H1 (cell line): ENCODE data around the gene FRMD4A. TPM values are rescaled to one million over a fixed set of nuclear protein-coding genes. Genes with fewer than 3 reads are reported as not detected.

Source experiments
- CTCF ChIA-PET: fragments of 300-600 bp; sonication (Branson Sonifier 250); formaldehyde crosslinking; loops from one replicate; lab custom pipeline; 2021; ENCODE audit not compliant: partially characterized antibody; lab: Charles Lee
- POLR2A ChIA-PET: fragments of 300-600 bp; sonication (Branson Sonifier 250); formaldehyde crosslinking; loops from one replicate; lab custom pipeline; 2021; ENCODE audit warnings: inconsistent platforms; ENCODE audit not compliant: partially characterized antibody; lab: Charles Lee
- DNase-seq, 2 experiments: peaks; one replicate each; pipeline versions ENCODE4 v3.0.0 to v3.0.0-alpha.2; 2010 to 2022; ENCODE audit warnings: low spot score in 2 of 2, low read depth in 1 of 2, mixed read lengths in 1 of 2
- FAIRE-seq: peaks from 2 replicates; lab custom pipeline; 2011; peaks lifted over from hg19 to GRCh38; lab: Jason Lieb, UNC
- H2AFZ ChIP-seq: 2 replicates; pipeline ENCODE4 v1.8.1; 2012; ENCODE audit warnings: low read length, inconsistent platforms
- H2AK5ac ChIP-seq: 2 replicates; pipeline ENCODE4 v1.6.1; 2013; ENCODE audit warnings: low read depth, low read length
- H2BK120ac ChIP-seq: replicated peaks from 2 replicates; pipeline ENCODE3; 2013; ENCODE audit warnings: low read depth, low read length, inconsistent platforms
- H2BK12ac ChIP-seq: 2 replicates; pipeline ENCODE4 v1.6.1; 2013; ENCODE audit warnings: low read depth, low read length
- H2BK15ac ChIP-seq: 2 replicates; pipeline ENCODE4 v1.6.1; 2013; ENCODE audit warnings: low read length
- H2BK20ac ChIP-seq: 2 replicates; pipeline ENCODE4 v1.6.1; 2013; ENCODE audit warnings: low read length
- H2BK5ac ChIP-seq: 2 replicates; pipeline ENCODE4 v1.6.1; 2013; ENCODE audit warnings: low read depth, low read length
- H3K14ac ChIP-seq: 2 replicates; pipeline ENCODE4 v1.6.1; 2013; ENCODE audit warnings: inconsistent platforms; ENCODE audit not compliant: insufficient read length
- H3K18ac ChIP-seq: 2 replicates; pipeline ENCODE4 v1.6.1; 2013; ENCODE audit warnings: low read length; ENCODE audit errors: extremely low read depth
- H3K23ac ChIP-seq: 2 replicates; pipeline ENCODE4 v1.6.1; 2013; ENCODE audit warnings: inconsistent platforms; ENCODE audit not compliant: insufficient read length
- H3K23me2 ChIP-seq: 2 replicates; pipeline ENCODE4 v1.6.1; 2013; ENCODE audit warnings: low read depth, low read length
- H3K27ac ChIP-seq: 2 replicates; pipeline ENCODE4 v1.6.1; 2011; ENCODE audit warnings: low read depth, low read length, inconsistent platforms
- H3K27me3 ChIP-seq, 4 experiments: replicated peaks in 1 of 4; 1 replicate in 1 of 4; 2 replicates in 3 of 4; pipeline versions ENCODE4 v1.6.1 to v1.8.1; 2011 to 2013; ENCODE audit warnings: low read length in 3 of 4, mild to moderate bottlenecking in 3 of 4, inconsistent platforms in 2 of 4, mixed read lengths in 2 of 4, moderate library complexity in 1 of 4; ENCODE audit not compliant: control insufficient read depth in 3 of 4, insufficient read depth in 3 of 4; ENCODE audit errors: extremely low read depth in 1 of 4
- H3K36me3 ChIP-seq, 4 experiments: 2 replicates each; pipeline versions ENCODE4 v1.6.1 to v1.8.1; 2011 to 2013; ENCODE audit warnings: mild to moderate bottlenecking in 4 of 4, low read length in 3 of 4, moderate library complexity in 2 of 4, control low read depth in 1 of 4, inconsistent platforms in 1 of 4; ENCODE audit not compliant: insufficient read depth in 4 of 4, control insufficient read depth in 2 of 4
- H3K4ac ChIP-seq: replicated peaks from 2 replicates; pipeline ENCODE3; 2013; ENCODE audit warnings: low read length, low read depth, mixed read lengths, inconsistent platforms; ENCODE audit not compliant: insufficient read length
- H3K4me1 ChIP-seq, 4 experiments: replicated peaks in 1 of 4; 1 replicate in 1 of 4; 2 replicates in 3 of 4; pipeline versions ENCODE4 v1.6.1 to v1.8.1; 2011 to 2013; ENCODE audit warnings: low read length in 3 of 4, inconsistent platforms in 2 of 4, mixed read lengths in 1 of 4; ENCODE audit not compliant: insufficient read depth in 4 of 4, control insufficient read depth in 3 of 4
- H3K4me2 ChIP-seq, 2 experiments: 2 replicates each; pipeline versions ENCODE4 v1.6.1 to v1.8.1; 2011 to 2013; ENCODE audit warnings: low read depth in 2 of 2, low read length in 2 of 2, control low read depth in 1 of 2, inconsistent platforms in 1 of 2, mild to moderate bottlenecking in 1 of 2; ENCODE audit not compliant: insufficient read depth in 1 of 2
- H3K4me3 ChIP-seq, 4 experiments: fragments of 200-600, 300-600 bp in 1 of 4; sonication (generic), shearing (Covaris generic), sonication (Bioruptor Twin) in 1 of 4; 2 replicates each; pipeline versions ENCODE4 v1.5.1 to v1.8.1; 2011 to 2016; ENCODE audit warnings: low read length in 4 of 4, low read depth in 3 of 4, control low read depth in 2 of 4, inconsistent platforms in 2 of 4, mild to moderate bottlenecking in 2 of 4, mixed read lengths in 1 of 4, moderate library complexity in 1 of 4; ENCODE audit not compliant: insufficient read depth in 2 of 4; ENCODE audit errors: extremely low read depth in 1 of 4
- H3K56ac ChIP-seq: replicated peaks from 2 replicates; pipeline ENCODE3; 2013; ENCODE audit warnings: low read depth, mild to moderate bottlenecking, mixed read lengths, low read length, inconsistent platforms; ENCODE audit not compliant: insufficient read length
- H3K79me1 ChIP-seq: 2 replicates; pipeline ENCODE4 v1.6.1; 2013; ENCODE audit warnings: low read depth, low read length, control low read depth
- H3K79me2 ChIP-seq, 2 experiments: 2 replicates each; pipeline versions ENCODE4 v1.6.1 to v1.8.1; 2012 to 2013; ENCODE audit warnings: low read length in 2 of 2, mild to moderate bottlenecking in 2 of 2, inconsistent platforms in 1 of 2; ENCODE audit not compliant: insufficient read depth in 2 of 2, control insufficient read depth in 1 of 2
- H3K9ac ChIP-seq, 4 experiments: replicated peaks in 1 of 4; 1 replicate in 1 of 4; 2 replicates in 3 of 4; pipeline versions ENCODE4 v1.6.1 to v1.8.1; 2011 to 2013; ENCODE audit warnings: low read depth in 3 of 4, low read length in 3 of 4, control low read depth in 2 of 4, mild to moderate bottlenecking in 2 of 4, moderate library complexity in 2 of 4, inconsistent platforms in 1 of 4; ENCODE audit errors: extremely low read depth in 1 of 4
- H3K9me3 ChIP-seq, 2 experiments: 2 replicates each; pipeline versions ENCODE4 v1.6.1 to v1.8.1; 2012 to 2013; ENCODE audit warnings: mild to moderate bottlenecking in 2 of 2, moderate library complexity in 2 of 2, control low read depth in 1 of 2, inconsistent platforms in 1 of 2, low read depth in 1 of 2, low read length in 1 of 2, mixed read lengths in 1 of 2; ENCODE audit not compliant: insufficient read depth in 2 of 2
- H4K20me1 ChIP-seq, 2 experiments: replicated peaks in 1 of 2; 2 replicates each; pipeline versions ENCODE3 to v1.8.1; 2011 to 2013; ENCODE audit warnings: inconsistent platforms in 2 of 2, low read length in 2 of 2, mild to moderate bottlenecking in 1 of 2; ENCODE audit not compliant: insufficient read depth in 2 of 2, control insufficient read depth in 1 of 2
- H4K5ac ChIP-seq: 2 replicates; pipeline ENCODE4 v1.6.1; 2013; ENCODE audit warnings: low read length, low read depth, mixed read lengths, inconsistent platforms; ENCODE audit not compliant: insufficient read length
- H4K8ac ChIP-seq: 2 replicates; pipeline ENCODE4 v1.8.0; 2013; ENCODE audit warnings: mild to moderate bottlenecking, moderate library complexity, low read length, inconsistent platforms; ENCODE audit not compliant: insufficient read depth; ENCODE audit errors: extremely low read depth
- H4K91ac ChIP-seq: replicated peaks from 2 replicates; pipeline ENCODE3; 2013; ENCODE audit warnings: low read length, mixed read lengths, inconsistent platforms; ENCODE audit not compliant: insufficient read length
- BCL11A ChIP-seq, 2 experiments: IDR thresholded peaks; one replicate each; pipeline ENCODE4 v1.6.1; 2011; ENCODE audit warnings: low read depth in 2 of 2, low read length in 2 of 2, mild to moderate bottlenecking in 2 of 2
- FOSL1 ChIP-seq: IDR thresholded peaks from 2 replicates; pipeline ENCODE4 v1.6.1; 2011; ENCODE audit warnings: mild to moderate bottlenecking, low read depth, low read length, moderate library complexity; ENCODE audit not compliant: insufficient read depth
- GABPA ChIP-seq: IDR thresholded peaks from 2 replicates; pipeline ENCODE4 v1.6.1; 2011; ENCODE audit warnings: mild to moderate bottlenecking, low read length, moderate library complexity, borderline replicate concordance; ENCODE audit not compliant: insufficient read depth
- HDAC6 ChIP-seq: IDR thresholded peaks from one replicate; pipeline ENCODE4 v1.7.1; 2012; ENCODE audit warnings: low read depth, mild to moderate bottlenecking, inconsistent platforms, low read length, moderate library complexity
- JUN ChIP-seq: IDR thresholded peaks from 2 replicates; pipeline ENCODE4 v1.6.1; 2011; ENCODE audit warnings: low read depth, mild to moderate bottlenecking, improper control_type of control experiment, low read length
- KDM5A ChIP-seq: fragments of 200-600 bp; IDR thresholded peaks from 2 replicates; pipeline ENCODE4 v1.7.1; 2012; ENCODE audit warnings: mild to moderate bottlenecking, low read length, inconsistent platforms, mixed read lengths
- MAFK ChIP-seq: IDR thresholded peaks from 2 replicates; pipeline ENCODE4 v1.6.1; 2012; ENCODE audit warnings: low read depth, mild to moderate bottlenecking, improper control_type of control experiment, low read length
- POLR2AphosphoS5 ChIP-seq: IDR thresholded peaks from 2 replicates; pipeline ENCODE4 v1.6.1; 2011; ENCODE audit warnings: low read depth, low read length
- POU5F1 ChIP-seq: IDR thresholded peaks from 2 replicates; pipeline ENCODE4 v1.6.1; 2011; ENCODE audit warnings: low read depth, mild to moderate bottlenecking, low read length, moderate library complexity
- RFX5 ChIP-seq: IDR thresholded peaks from 2 replicates; pipeline ENCODE4 v1.6.1; 2011; ENCODE audit warnings: low read depth, low read length, improper control_type of control experiment, borderline replicate concordance
- SIRT6 ChIP-seq: IDR thresholded peaks from one replicate; pipeline ENCODE4 v1.7.1; 2012; ENCODE audit warnings: low read length, inconsistent platforms
- TAF7 ChIP-seq: optimal IDR thresholded peaks from 2 replicates; pipeline ENCODE3; 2011; ENCODE audit warnings: low read depth, mild to moderate bottlenecking, inconsistent platforms, low read length, moderate library complexity, borderline replicate concordance
- WGBS, 2 experiments: shearing (Covaris generic) in 1 of 2; methylation state at CpG; one replicate each; pipeline versions ENCODE4 v1.1.6 to v1.1.7; 2013 to 2015; ENCODE audit warnings: low lambda C conversion rate in 2 of 2, mixed read lengths in 2 of 2, inconsistent platforms in 1 of 2, low coverage in 1 of 2, missing lambda C conversion rate in 1 of 2; ENCODE audit not compliant: insufficient replicate concordance in 2 of 2, insufficient coverage in 1 of 2, insufficient read length in 1 of 2; ENCODE audit errors: extremely low coverage in 1 of 2, missing lambda C conversion rate in 1 of 2; 5-methylcytosine and 5-hydroxymethylcytosine counted together
- polyA plus RNA-seq, 7 experiments: library from polyadenylated mRNA; depleted of rRNA in 3 of 7; stranded (reverse) in 5 of 7; unstranded in 2 of 7; fragments of >200 nt in 5 of 7; fragments of 200-250 nt in 2 of 7; gene quantifications; 1 replicate in 5 of 7; 2 replicates in 1 of 7; 4 replicates in 1 of 7; pipeline versions ENCODE4 v1.2.1 to v1.2.3, GENCODE V29; 2011 to 2013; ENCODE audit warnings: missing spikeins in 2 of 7, mixed read lengths in 2 of 7
- total RNA-seq: library from RNA; stranded (reverse); fragmentation: NEBNext Ultra II Directional; extraction: Animal tissue kit (Norgen Biotek cat#: 25700); gene quantifications from 2 replicates; pipeline ENCODE4 v1.2.1, GENCODE V29; 2021
- TF ChIP-seq, protein P1 (sequence below): IDR thresholded peaks from 2 replicates; pipeline ENCODE4 v1.6.1; 2012; ENCODE audit warnings: inconsistent platforms
- TF ChIP-seq, protein P2 (sequence below): IDR thresholded peaks from 2 replicates; pipeline ENCODE4 v1.6.1; 2011; ENCODE audit warnings: low read depth, mild to moderate bottlenecking, low read length; ENCODE audit not compliant: insufficient read depth

FRMD4A gene
- total and polyA plus RNA-seq, 2 of the 8 experiments (the other 6 are each of a cell fraction or from before 2014, with no cell fraction given) = 38.6 to 39.6 TPM

DNA sequence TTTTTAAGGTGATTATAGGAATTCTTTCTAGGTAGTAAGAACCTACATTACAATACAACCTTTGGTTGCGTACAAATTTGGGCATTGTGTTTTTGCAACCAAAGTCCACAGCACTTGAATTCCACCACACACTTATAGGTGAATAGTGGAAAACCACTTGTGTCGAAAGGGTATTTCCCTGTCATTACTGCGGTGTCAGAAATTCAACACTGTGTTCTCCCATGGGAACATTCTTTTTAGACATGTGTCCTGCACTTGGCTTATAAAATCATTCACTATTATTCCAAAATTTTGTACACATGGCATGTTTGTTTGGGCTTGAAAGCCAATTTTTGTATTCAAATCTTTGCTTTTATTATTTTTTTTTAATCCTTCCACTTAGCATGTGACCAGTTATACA lies 410.3 kb downstream of the FRMD4A start:
- H3K4me3 ChIP-seq = no peak overlapping the region
- WGBS, 2 experiments = 33% methylated on average over 3 of the region's 3 CpGs; no CpG with 5 or more reads in 1 of the 2 experiments
- H4K91ac ChIP-seq = no peak overlapping the region
- no peak overlapping the region for H2BK120ac ChIP-seq
- no peak overlapping the region for H4K5ac ChIP-seq
- no peak overlapping the region for H2BK20ac ChIP-seq
- H3K27me3 ChIP-seq = no peaks in the 10 kb centered on the region
- no peak overlapping the region for H4K8ac ChIP-seq
- no peaks in the 10 kb centered on the region for H3K79me2 ChIP-seq
- H3K27ac ChIP-seq = no peak overlapping the region
- H3K9me3 ChIP-seq = no peaks in the 10 kb centered on the region
- ChIA-PET POLR2A (interaction anchor here (1.0 kb wide), 1 partner anchor 38 kb away, joined by 3 read pairs; no protein-coding TSS in a partner anchor), CTCF (no interaction called here)
- DNase-seq (no peak), FAIRE-seq (no peak)
- peaks cover 0 to 2% (median 0%) of the 10 kb centered on the region in 4 experiments; a peak in 1 of 7 replicates for H3K4me1 ChIP-seq
- no peak overlapping the region for H3K56ac ChIP-seq
- no peak overlapping the region for H3K4ac ChIP-seq
- H3K14ac ChIP-seq = no peak overlapping the region
- H3K79me1 ChIP-seq = no peaks in the 10 kb centered on the region
- no peak overlapping the region for H2AK5ac ChIP-seq
- H3K4me2 ChIP-seq = no peak overlapping the region
- H3K36me3 ChIP-seq = no peaks in the 10 kb centered on the region
- no peak overlapping the region for H2BK5ac ChIP-seq
- H3K23me2 ChIP-seq = no peaks in the 10 kb centered on the region
- H3K18ac ChIP-seq = no peak overlapping the region
- H2BK12ac ChIP-seq = no peak overlapping the region
- H3K9ac ChIP-seq = no peak overlapping the region; a peak in 1 of 7 replicates
- no peak overlapping the region for H3K23ac ChIP-seq
- no peak overlapping the region for H2BK15ac ChIP-seq
- no peaks in the 10 kb centered on the region for H4K20me1 ChIP-seq
- H2AFZ ChIP-seq = no peak overlapping the region
- TF ChIP-seq POU5F1 (no peak), KDM5A (no peak), POLR2AphosphoS5 (no peak), SIRT6 (no peak), TAF7 (no peak), FOSL1 (no peak), GABPA (no peak), RFX5 (no peak), BCL11A (IDR thresholded peaks at IDR 0.05; ENCODE audit: low read depth in 2 of 2, low read length in 2 of 2) (no peak), MAFK (no peak), HDAC6 (no peak), JUN (no peak)
- TF ChIP-seq, protein P1, sequence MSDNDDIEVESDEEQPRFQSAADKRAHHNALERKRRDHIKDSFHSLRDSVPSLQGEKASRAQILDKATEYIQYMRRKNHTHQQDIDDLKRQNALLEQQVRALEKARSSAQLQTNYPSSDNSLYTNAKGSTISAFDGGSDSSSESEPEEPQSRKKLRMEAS = no peak
- TF ChIP-seq, protein P2, sequence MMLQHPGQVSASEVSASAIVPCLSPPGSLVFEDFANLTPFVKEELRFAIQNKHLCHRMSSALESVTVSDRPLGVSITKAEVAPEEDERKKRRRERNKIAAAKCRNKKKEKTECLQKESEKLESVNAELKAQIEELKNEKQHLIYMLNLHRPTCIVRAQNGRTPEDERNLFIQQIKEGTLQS = no peak
